Vagina (tissue), 2 donors: ENCODE data around the gene TRAPPC2.

Experiments
- CTCF ChIP-seq, 3 experiments: fragments of 450-650 bp in 2 of 3; fragments of 200-600 bp in 1 of 3; sonication (generic) in 1 of 3; IDR thresholded peaks; one replicate each; pipeline ENCODE4 v1.5.1; 2017 to 2019; ENCODE audit warnings: antibody characterized with exemption in 3 of 3, mild to moderate bottlenecking in 2 of 3, moderate library complexity in 2 of 3
- POLR2A ChIP-seq, 2 donors: fragments of 450-650 bp; IDR thresholded peaks; one replicate each; pipeline ENCODE4 v1.6.1; 2017; ENCODE audit warnings: antibody characterized with exemption in 2 of 2, mild to moderate bottlenecking in 2 of 2, moderate library complexity in 2 of 2
- POLR2AphosphoS5 ChIP-seq, 2 donors: sonication (generic); formaldehyde crosslinking; IDR thresholded peaks; one replicate each; pipeline ENCODE4 v1.9.0; 2017; ENCODE audit warnings: antibody characterized with exemption in 2 of 2, mild to moderate bottlenecking in 2 of 2, low read depth in 1 of 2; ENCODE audit not compliant: insufficient read depth in 1 of 2

DNA sequence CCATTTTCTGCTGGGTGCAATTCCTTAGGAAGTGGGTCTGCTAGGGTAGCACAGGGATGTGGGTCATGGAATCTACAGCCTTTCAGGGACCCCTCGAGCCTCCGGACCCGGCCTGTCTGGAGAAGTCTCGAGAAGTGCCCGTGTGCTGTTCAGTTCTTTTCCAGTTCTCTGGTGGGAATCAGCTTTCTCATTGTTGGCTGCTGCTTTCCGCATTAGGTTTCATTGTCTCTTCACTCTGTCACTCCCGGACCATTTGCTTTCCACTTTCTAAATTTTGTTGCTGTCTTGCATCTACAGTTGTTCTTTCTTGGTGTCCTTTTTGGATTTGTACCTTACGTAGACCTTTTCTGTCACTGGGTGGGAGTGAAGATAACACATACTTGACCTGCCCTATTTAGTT is 39.4 kb downstream of the TRAPPC2 start:
- no peak for TF ChIP-seq CTCF (IDR thresholded peaks at IDR 0.05)
- TF ChIP-seq POLR2A (IDR thresholded peaks at IDR 0.05), result no peak
- TF ChIP-seq POLR2AphosphoS5 (IDR thresholded peaks at IDR 0.05; ENCODE audit: insufficient read depth in 1 of 2, low read depth in 1 of 2), result no peak
